Liver (tissue), 3 donors: Measurements from ENCODE around the gene ANGPTL4.

Source experiments
- CTCF ChIP-seq: fragments of 150-350 bp; IDR thresholded peaks from 2 replicates; pipeline ENCODE4 v1.5.1; 2017; ENCODE audit warnings: improper control_type of control experiment, low read depth, low read length; ENCODE audit not compliant: missing input control
- GABPA ChIP-seq, 2 donors: IDR thresholded peaks in 1 of 2; conservative IDR thresholded peaks in 1 of 2; 2 replicates each; pipeline ENCODE4 v1.6.1; 2016; ENCODE audit warnings: antibody characterized with exemption in 2 of 2, mild to moderate bottlenecking in 1 of 2, moderate library complexity in 1 of 2
- JUND ChIP-seq, 2 donors: IDR thresholded peaks; 2 replicates each; pipeline ENCODE4 v1.6.1; 2016; ENCODE audit warnings: antibody characterized with exemption in 2 of 2
- NR2F2 ChIP-seq: IDR thresholded peaks from 2 replicates; pipeline ENCODE4 v1.6.1; 2016; ENCODE audit warnings: antibody characterized with exemption
- TAF1 ChIP-seq: conservative IDR thresholded peaks from 2 replicates; pipeline ENCODE4 v1.6.1; 2016; ENCODE audit warnings: antibody characterized with exemption, mild to moderate bottlenecking
- YY1 ChIP-seq: IDR thresholded peaks from 2 replicates; pipeline ENCODE4 v1.6.1; 2016; ENCODE audit warnings: antibody characterized with exemption, mild to moderate bottlenecking
- TF ChIP-seq, protein P1 (sequence below): IDR thresholded peaks from 2 replicates; pipeline ENCODE4 v1.6.1; 2016; ENCODE audit warnings: antibody characterized with exemption
- TF ChIP-seq, protein P2 (sequence below): IDR thresholded peaks from 2 replicates; pipeline ENCODE4 v1.6.1; 2016; ENCODE audit warnings: antibody characterized with exemption, mild to moderate bottlenecking
- donor health status: healthy.
- donor health status: healthy.

- TF ChIP-seq CTCF (no peak), NR2F2 (no peak), JUND (IDR thresholded peaks at IDR 0.05) (no peak), TAF1 (no peak), GABPA (IDR thresholded peaks at IDR 0.05 in 1 of 2, conservative IDR thresholded peaks at IDR 0.05 in 1 of 2) (no peak), YY1 (no peak)
- TF ChIP-seq, protein P1, sequence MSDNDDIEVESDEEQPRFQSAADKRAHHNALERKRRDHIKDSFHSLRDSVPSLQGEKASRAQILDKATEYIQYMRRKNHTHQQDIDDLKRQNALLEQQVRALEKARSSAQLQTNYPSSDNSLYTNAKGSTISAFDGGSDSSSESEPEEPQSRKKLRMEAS = no peak
- TF ChIP-seq, protein P2, sequence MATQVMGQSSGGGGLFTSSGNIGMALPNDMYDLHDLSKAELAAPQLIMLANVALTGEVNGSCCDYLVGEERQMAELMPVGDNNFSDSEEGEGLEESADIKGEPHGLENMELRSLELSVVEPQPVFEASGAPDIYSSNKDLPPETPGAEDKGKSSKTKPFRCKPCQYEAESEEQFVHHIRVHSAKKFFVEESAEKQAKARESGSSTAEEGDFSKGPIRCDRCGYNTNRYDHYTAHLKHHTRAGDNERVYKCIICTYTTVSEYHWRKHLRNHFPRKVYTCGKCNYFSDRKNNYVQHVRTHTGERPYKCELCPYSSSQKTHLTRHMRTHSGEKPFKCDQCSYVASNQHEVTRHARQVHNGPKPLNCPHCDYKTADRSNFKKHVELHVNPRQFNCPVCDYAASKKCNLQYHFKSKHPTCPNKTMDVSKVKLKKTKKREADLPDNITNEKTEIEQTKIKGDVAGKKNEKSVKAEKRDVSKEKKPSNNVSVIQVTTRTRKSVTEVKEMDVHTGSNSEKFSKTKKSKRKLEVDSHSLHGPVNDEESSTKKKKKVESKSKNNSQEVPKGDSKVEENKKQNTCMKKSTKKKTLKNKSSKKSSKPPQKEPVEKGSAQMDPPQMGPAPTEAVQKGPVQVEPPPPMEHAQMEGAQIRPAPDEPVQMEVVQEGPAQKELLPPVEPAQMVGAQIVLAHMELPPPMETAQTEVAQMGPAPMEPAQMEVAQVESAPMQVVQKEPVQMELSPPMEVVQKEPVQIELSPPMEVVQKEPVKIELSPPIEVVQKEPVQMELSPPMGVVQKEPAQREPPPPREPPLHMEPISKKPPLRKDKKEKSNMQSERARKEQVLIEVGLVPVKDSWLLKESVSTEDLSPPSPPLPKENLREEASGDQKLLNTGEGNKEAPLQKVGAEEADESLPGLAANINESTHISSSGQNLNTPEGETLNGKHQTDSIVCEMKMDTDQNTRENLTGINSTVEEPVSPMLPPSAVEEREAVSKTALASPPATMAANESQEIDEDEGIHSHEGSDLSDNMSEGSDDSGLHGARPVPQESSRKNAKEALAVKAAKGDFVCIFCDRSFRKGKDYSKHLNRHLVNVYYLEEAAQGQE = no peak
Measured at GRCh38 chr19:8323781-8324185, 40.2 kb upstream of the ANGPTL4 start.
